Calu3 (cell line): ENCODE results near the gene TEX35. TPM values are rescaled to one million over a fixed set of nuclear protein-coding genes. Genes with fewer than 3 reads are reported as not detected.
"Not testable (repeated sequence)": the region's sequence is repeated elsewhere in the genome, so short reads cannot be mapped to it uniquely, and the experiment has no call there.

Experiments used
- BruUV-seq: library from RNA; stranded (reverse); fragments of 400-500 nt; replicated peaks from 2 replicates; lab custom pipeline; 2021; lab: Mats Ljungman, UMichigan
- CTCF ChIA-PET: fragments of 300-600 bp; sonication (Branson Sonifier 250); formaldehyde crosslinking; loops from one replicate; lab custom pipeline; 2022; ENCODE audit warnings: antibody characterized with exemption; lab: Charles Lee
- DNase-seq: peaks from one replicate; pipeline ENCODE4 v3.0.0; 2022
- H3K27ac Mint-ChIP-seq: one replicate; pipeline ENCODE4 v1.8.0; 2022; ENCODE audit warnings: mixed read lengths; ENCODE audit not compliant: unreplicated experiment
- H3K27me3 Mint-ChIP-seq: one replicate; pipeline ENCODE4 v1.8.0; 2022; ENCODE audit warnings: mixed read lengths; ENCODE audit not compliant: unreplicated experiment
- H3K36me3 Mint-ChIP-seq: one replicate; pipeline ENCODE4 v1.8.0; 2022; ENCODE audit warnings: mild to moderate bottlenecking, moderate library complexity, mixed read lengths; ENCODE audit not compliant: insufficient read depth, unreplicated experiment
- H3K4me1 Mint-ChIP-seq: one replicate; pipeline ENCODE4 v1.8.0; 2022; ENCODE audit warnings: mild to moderate bottlenecking, low read depth, mixed read lengths; ENCODE audit not compliant: unreplicated experiment
- H3K4me3 Mint-ChIP-seq: one replicate; pipeline ENCODE4 v1.8.0; 2022; ENCODE audit warnings: mild to moderate bottlenecking, low read depth, moderate library complexity, mixed read lengths; ENCODE audit not compliant: unreplicated experiment
- H3K9me3 Mint-ChIP-seq: one replicate; pipeline ENCODE4 v1.8.0; 2022; ENCODE audit warnings: low read depth, mixed read lengths; ENCODE audit not compliant: unreplicated experiment
- CTCF ChIP-seq: fragments of 200-600 bp; IDR thresholded peaks from one replicate; pipeline ENCODE4 v1.8.0; 2022; ENCODE audit warnings: antibody characterized with exemption; ENCODE audit not compliant: unreplicated experiment
- intact Hi-C: fragments of 100-400 bp; cut with micrococcal nuclease; formaldehyde crosslinking; loops from one replicate; pipeline ENCODE4 v1.10.0; 2022; ENCODE audit not compliant: unreplicated experiment
- total RNA-seq: library from RNA; stranded (reverse); gene quantifications from 2 replicates; pipeline ENCODE4 v1.2.3, GENCODE V29; 2022

The TEX35 gene
- total RNA-seq, 1 experiment from 2014 or later: not detected

GRCh38 chr1:178500936-178501554 lies 11.9 kb upstream of the TEX35 start:
- Mint-ChIP-seq H3K36me3 (peaks cover 7% of the 10 kb centered on the region), H3K27me3 (peaks cover 11% of the 10 kb centered on the region), H3K9me3 (no peaks in the 10 kb centered on the region), H3K27ac (no peak overlapping the region), H3K4me1 (peaks cover 8% of the 10 kb centered on the region), H3K4me3 (no peak overlapping the region)
- BruUV-seq: no TSS peak
- intact Hi-C loops: loop anchor here (2.0 kb wide), 2 partner anchors 190 to 200 kb away; no protein-coding TSS in a partner anchor
- no peak for DNase-seq
- CTCF ChIA-PET: interaction anchor here (1.8 to 2.7 kb wide), 2 partner anchors 191 to 201 kb away, joined by 11 to 13 read pairs; no protein-coding TSS in a partner anchor
- TF ChIP-seq CTCF: no peak

GRCh38 chr1:178501705-178502329 lies 11.1 kb upstream of the TEX35 start:
- BruUV-seq: no TSS peak
- no peak overlapping the region for H3K4me3 Mint-ChIP-seq
- H3K27me3 Mint-ChIP-seq: peaks cover 11% of the 10 kb centered on the region
- intact Hi-C loops: loop anchor here (2.0 kb wide), 2 partner anchors 191 to 201 kb away; no protein-coding TSS in a partner anchor
- no peaks in the 10 kb centered on the region for H3K9me3 Mint-ChIP-seq
- H3K36me3 Mint-ChIP-seq: peaks cover 7% of the 10 kb centered on the region
- peaks cover 8% of the 10 kb centered on the region for H3K4me1 Mint-ChIP-seq
- TF ChIP-seq CTCF: peak; percentile 96
- DNase-seq: peak; percentile 92
- CTCF ChIA-PET: interaction anchor here (1.8 to 2.7 kb wide), 2 partner anchors 191 to 202 kb away, joined by 11 to 13 read pairs; no protein-coding TSS in a partner anchor
- H3K27ac Mint-ChIP-seq: no peak overlapping the region

GRCh38 chr1:178502330-178502714 lies 10.6 kb upstream of the TEX35 start:
- H3K9me3 Mint-ChIP-seq: no peaks in the 10 kb centered on the region
- intact Hi-C loops: no loop called here
- CTCF ChIA-PET: interaction anchor here (1.8 to 2.7 kb wide), 2 partner anchors 192 to 203 kb away, joined by 11 to 13 read pairs; no protein-coding TSS in a partner anchor

GRCh38 chr1:178502856-178503255 lies 10.1 kb upstream of the TEX35 start:
- Mint-ChIP-seq H3K36me3 (peaks cover 7% of the 10 kb centered on the region), H3K4me1 (peaks cover 8% of the 10 kb centered on the region), H3K27ac (no peak overlapping the region), H3K9me3 (no peaks in the 10 kb centered on the region), H3K4me3 (no peak overlapping the region), H3K27me3 (peaks cover 11% of the 10 kb centered on the region)
- no peak for TF ChIP-seq CTCF
- intact Hi-C loops: no loop called here
- no TSS peak for BruUV-seq
- no peak for DNase-seq
- CTCF ChIA-PET: interaction anchor here (2.7 kb wide), 1 partner anchor 192 kb away, joined by 11 read pairs; no protein-coding TSS in a partner anchor

More at GRCh38 chr1:178502330-178502714, 10.6 kb upstream of the TEX35 start:
- peaks cover 7% of the 10 kb centered on the region for H3K36me3 Mint-ChIP-seq
- no peak for TF ChIP-seq CTCF
- peaks cover 8% of the 10 kb centered on the region for H3K4me1 Mint-ChIP-seq
- H3K4me3 Mint-ChIP-seq: no peak overlapping the region
- no TSS peak for BruUV-seq
- peaks cover 11% of the 10 kb centered on the region for H3K27me3 Mint-ChIP-seq
- no peak overlapping the region for H3K27ac Mint-ChIP-seq
- DNase-seq: no peak

GRCh38 chr1:178503316-178503715 lies 9.6 kb upstream of the TEX35 start:
- intact Hi-C loops, H3K4me3 Mint-ChIP-seq, DNase-seq, H3K4me1 Mint-ChIP-seq, H3K9me3 Mint-ChIP-seq, BruUV-seq, H3K36me3 Mint-ChIP-seq, H3K27ac Mint-ChIP-seq: not testable (repeated sequence)
- H3K27me3 Mint-ChIP-seq: peaks cover 11% of the 10 kb centered on the region
- CTCF ChIA-PET: interaction anchor here (2.7 kb wide), 1 partner anchor 193 kb away, joined by 11 read pairs; no protein-coding TSS in a partner anchor
